ENCODE data around the gene CCND2. TPM values are rescaled to one million over a fixed set of nuclear protein-coding genes. Genes with fewer than 3 reads are reported as not detected.
A peak's percentile ranks its signal among the peaks of the same experiment; 100 is the strongest.

CCND2 gene
- total and polyA plus RNA-seq, 2 of the 8 experiments (the other 6 are each of a cell fraction or from before 2014, with no cell fraction given) = 41.7 to 223 TPM

DNA sequence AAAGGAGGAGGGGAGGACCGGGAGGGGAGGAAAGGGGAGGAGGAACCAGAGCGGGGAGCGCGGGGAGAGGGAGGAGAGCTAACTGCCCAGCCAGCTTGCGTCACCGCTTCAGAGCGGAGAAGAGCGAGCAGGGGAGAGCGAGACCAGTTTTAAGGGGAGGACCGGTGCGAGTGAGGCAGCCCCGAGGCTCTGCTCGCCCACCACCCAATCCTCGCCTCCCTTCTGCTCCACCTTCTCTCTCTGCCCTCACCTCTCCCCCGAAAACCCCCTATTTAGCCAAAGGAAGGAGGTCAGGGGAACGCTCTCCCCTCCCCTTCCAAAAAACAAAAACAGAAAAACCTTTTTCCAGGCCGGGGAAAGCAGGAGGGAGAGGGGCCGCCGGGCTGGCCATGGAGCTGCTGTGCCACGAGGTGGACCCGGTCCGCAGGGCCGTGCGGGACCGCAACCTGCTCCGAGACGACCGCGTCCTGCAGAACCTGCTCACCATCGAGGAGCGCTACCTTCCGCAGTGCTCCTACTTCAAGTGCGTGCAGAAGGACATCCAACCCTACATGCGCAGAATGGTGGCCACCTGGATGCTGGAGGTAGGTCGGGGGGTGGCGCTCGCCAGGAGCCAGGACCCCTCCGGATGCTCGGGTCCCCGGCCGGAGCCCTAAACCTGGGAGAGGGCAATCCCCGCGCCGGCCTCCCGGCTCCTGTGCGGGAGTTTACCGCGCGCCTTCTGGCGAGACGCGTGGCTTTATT lies at the start of gene CCND2 (continued):
- TF ChIP-seq, protein P1, sequence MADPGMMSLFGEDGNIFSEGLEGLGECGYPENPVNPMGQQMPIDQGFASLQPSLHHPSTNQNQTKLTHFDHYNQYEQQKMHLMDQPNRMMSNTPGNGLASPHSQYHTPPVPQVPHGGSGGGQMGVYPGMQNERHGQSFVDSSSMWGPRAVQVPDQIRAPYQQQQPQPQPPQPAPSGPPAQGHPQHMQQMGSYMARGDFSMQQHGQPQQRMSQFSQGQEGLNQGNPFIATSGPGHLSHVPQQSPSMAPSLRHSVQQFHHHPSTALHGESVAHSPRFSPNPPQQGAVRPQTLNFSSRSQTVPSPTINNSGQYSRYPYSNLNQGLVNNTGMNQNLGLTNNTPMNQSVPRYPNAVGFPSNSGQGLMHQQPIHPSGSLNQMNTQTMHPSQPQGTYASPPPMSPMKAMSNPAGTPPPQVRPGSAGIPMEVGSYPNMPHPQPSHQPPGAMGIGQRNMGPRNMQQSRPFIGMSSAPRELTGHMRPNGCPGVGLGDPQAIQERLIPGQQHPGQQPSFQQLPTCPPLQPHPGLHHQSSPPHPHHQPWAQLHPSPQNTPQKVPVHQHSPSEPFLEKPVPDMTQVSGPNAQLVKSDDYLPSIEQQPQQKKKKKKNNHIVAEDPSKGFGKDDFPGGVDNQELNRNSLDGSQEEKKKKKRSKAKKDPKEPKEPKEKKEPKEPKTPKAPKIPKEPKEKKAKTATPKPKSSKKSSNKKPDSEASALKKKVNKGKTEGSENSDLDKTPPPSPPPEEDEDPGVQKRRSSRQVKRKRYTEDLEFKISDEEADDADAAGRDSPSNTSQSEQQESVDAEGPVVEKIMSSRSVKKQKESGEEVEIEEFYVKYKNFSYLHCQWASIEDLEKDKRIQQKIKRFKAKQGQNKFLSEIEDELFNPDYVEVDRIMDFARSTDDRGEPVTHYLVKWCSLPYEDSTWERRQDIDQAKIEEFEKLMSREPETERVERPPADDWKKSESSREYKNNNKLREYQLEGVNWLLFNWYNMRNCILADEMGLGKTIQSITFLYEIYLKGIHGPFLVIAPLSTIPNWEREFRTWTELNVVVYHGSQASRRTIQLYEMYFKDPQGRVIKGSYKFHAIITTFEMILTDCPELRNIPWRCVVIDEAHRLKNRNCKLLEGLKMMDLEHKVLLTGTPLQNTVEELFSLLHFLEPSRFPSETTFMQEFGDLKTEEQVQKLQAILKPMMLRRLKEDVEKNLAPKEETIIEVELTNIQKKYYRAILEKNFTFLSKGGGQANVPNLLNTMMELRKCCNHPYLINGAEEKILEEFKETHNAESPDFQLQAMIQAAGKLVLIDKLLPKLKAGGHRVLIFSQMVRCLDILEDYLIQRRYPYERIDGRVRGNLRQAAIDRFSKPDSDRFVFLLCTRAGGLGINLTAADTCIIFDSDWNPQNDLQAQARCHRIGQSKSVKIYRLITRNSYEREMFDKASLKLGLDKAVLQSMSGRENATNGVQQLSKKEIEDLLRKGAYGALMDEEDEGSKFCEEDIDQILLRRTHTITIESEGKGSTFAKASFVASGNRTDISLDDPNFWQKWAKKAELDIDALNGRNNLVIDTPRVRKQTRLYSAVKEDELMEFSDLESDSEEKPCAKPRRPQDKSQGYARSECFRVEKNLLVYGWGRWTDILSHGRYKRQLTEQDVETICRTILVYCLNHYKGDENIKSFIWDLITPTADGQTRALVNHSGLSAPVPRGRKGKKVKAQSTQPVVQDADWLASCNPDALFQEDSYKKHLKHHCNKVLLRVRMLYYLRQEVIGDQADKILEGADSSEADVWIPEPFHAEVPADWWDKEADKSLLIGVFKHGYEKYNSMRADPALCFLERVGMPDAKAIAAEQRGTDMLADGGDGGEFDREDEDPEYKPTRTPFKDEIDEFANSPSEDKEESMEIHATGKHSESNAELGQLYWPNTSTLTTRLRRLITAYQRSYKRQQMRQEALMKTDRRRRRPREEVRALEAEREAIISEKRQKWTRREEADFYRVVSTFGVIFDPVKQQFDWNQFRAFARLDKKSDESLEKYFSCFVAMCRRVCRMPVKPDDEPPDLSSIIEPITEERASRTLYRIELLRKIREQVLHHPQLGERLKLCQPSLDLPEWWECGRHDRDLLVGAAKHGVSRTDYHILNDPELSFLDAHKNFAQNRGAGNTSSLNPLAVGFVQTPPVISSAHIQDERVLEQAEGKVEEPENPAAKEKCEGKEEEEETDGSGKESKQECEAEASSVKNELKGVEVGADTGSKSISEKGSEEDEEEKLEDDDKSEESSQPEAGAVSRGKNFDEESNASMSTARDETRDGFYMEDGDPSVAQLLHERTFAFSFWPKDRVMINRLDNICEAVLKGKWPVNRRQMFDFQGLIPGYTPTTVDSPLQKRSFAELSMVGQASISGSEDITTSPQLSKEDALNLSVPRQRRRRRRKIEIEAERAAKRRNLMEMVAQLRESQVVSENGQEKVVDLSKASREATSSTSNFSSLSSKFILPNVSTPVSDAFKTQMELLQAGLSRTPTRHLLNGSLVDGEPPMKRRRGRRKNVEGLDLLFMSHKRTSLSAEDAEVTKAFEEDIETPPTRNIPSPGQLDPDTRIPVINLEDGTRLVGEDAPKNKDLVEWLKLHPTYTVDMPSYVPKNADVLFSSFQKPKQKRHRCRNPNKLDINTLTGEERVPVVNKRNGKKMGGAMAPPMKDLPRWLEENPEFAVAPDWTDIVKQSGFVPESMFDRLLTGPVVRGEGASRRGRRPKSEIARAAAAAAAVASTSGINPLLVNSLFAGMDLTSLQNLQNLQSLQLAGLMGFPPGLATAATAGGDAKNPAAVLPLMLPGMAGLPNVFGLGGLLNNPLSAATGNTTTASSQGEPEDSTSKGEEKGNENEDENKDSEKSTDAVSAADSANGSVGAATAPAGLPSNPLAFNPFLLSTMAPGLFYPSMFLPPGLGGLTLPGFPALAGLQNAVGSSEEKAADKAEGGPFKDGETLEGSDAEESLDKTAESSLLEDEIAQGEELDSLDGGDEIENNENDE (IDR thresholded peaks at IDR 0.05; ENCODE audit: insufficient replicate concordance, low read length) = no peak
- TF ChIP-seq, protein P2, sequence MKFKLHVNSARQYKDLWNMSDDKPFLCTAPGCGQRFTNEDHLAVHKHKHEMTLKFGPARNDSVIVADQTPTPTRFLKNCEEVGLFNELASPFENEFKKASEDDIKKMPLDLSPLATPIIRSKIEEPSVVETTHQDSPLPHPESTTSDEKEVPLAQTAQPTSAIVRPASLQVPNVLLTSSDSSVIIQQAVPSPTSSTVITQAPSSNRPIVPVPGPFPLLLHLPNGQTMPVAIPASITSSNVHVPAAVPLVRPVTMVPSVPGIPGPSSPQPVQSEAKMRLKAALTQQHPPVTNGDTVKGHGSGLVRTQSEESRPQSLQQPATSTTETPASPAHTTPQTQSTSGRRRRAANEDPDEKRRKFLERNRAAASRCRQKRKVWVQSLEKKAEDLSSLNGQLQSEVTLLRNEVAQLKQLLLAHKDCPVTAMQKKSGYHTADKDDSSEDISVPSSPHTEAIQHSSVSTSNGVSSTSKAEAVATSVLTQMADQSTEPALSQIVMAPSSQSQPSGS (IDR thresholded peaks at IDR 0.05; ENCODE audit: low read length) = peak; percentile 84
- 0 out of 2 replicates have a peak, but pooled peaks have one; percentile 30 for TF ChIP-seq SP1 (IDR thresholded peaks at IDR 0.05; ENCODE audit: low read depth, low read length)
- TF ChIP-seq RAD21 (IDR thresholded peaks at IDR 0.05 in 1 of 2, conservative IDR thresholded peaks at IDR 0.05 in 1 of 2; ENCODE audit: low read depth in 2 of 2, low read length in 2 of 2) = no peak
- TF ChIP-seq JUND (IDR thresholded peaks at IDR 0.05; ENCODE audit: low read length) = peak; percentile 80
- TF ChIP-seq, protein P3, sequence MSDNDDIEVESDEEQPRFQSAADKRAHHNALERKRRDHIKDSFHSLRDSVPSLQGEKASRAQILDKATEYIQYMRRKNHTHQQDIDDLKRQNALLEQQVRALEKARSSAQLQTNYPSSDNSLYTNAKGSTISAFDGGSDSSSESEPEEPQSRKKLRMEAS (IDR thresholded peaks at IDR 0.05) = peak; percentile 41
- TF ChIP-seq TAF7 (optimal IDR thresholded peaks at IDR 0.05; ENCODE audit: borderline replicate concordance, low read depth, low read length) = peak; percentile 64
